ENCODE data around the gene DOCK3. TPM values are rescaled to one million over a fixed set of nuclear protein-coding genes. Genes with fewer than 3 reads are reported as not detected.

The DOCK3 gene
- total RNA-seq, 1 experiment from 2014 or later, result 0.15 TPM

GRCh38 chr3:50626401-50626800 lies 48.3 kb upstream of the DOCK3 start:
- no peak overlapping the region; the same call in 1 of the 2 replicates for H3K9ac ChIP-seq (ENCODE audit: low read length)
- no peak overlapping the region for H2AFZ ChIP-seq (ENCODE audit: low read length)
- intact Hi-C loops (cut with micrococcal nuclease), result no loop called here
- H3K4me3 ChIP-seq (ENCODE audit: low read length), result no peak overlapping the region
- H3K9me3 ChIP-seq (ENCODE audit: low read length), result no peaks in the 10 kb centered on the region
- ATAC-seq (no peak), DNase-seq (no peak)
- TF ChIP-seq EZH2phosphoT487 (IDR thresholded peaks at IDR 0.05; ENCODE audit: borderline replicate concordance, low read length), result no peak
- TF ChIP-seq EZH2 (IDR thresholded peaks at IDR 0.05; ENCODE audit: low read length, unreplicated experiment), result no peak
- TF ChIP-seq CTCF (conservative IDR thresholded peaks at IDR 0.05; ENCODE audit: low read depth, low read length), result no peak
- peaks cover 95% of the 10 kb centered on the region for H3K79me2 ChIP-seq (ENCODE audit: low read length)
- POLR2A ChIA-PET (ENCODE audit: unreplicated experiment), result no interaction called here
- peak overlapping the region; percentile 83 for H3K27ac ChIP-seq (ENCODE audit: low read length)
- no TSS peak for BruUV-seq (replicated peaks)
- H3K27me3 ChIP-seq (ENCODE audit: low read length), result no peaks in the 10 kb centered on the region
- no peaks in the 10 kb centered on the region for H4K20me1 ChIP-seq (ENCODE audit: low read length)
- peaks cover 92% of the 10 kb centered on the region for H3K4me1 ChIP-seq (ENCODE audit: insufficient read depth, low read length)
- peaks cover 22% of the 10 kb centered on the region for H3K36me3 ChIP-seq (ENCODE audit: low read depth, low read length)
- H3F3A ChIP-seq (ENCODE audit: low read length, unreplicated experiment), result no peaks in the 10 kb centered on the region
- H3K4me2 ChIP-seq (ENCODE audit: low read length), result peak overlapping the region; percentile 58
- CTCF ChIA-PET, result no interaction called here
- no peaks in the 10 kb centered on the region for H3K9me2 ChIP-seq (replicated peaks; ENCODE audit: low read length)

- no peaks in the 10 kb centered on the region for H3F3A ChIP-seq (ENCODE audit: low read length, unreplicated experiment)
- no peaks in the 10 kb centered on the region for H4K20me1 ChIP-seq (ENCODE audit: low read length)
- ATAC-seq (peak; percentile 92), DNase-seq (peak; percentile 97)
- ChIA-PET CTCF (interaction anchor here (0.6 to 1.8 kb wide), 4 partner anchors 11 to 744 kb away, joined by 3 to 5 read pairs (median 4); partner anchors contain the start of gene MAPKAPK3), POLR2A (ENCODE audit: unreplicated experiment) (no interaction called here)
- H3K36me3 ChIP-seq (ENCODE audit: low read depth, low read length), result peaks cover 13% of the 10 kb centered on the region
- H3K4me2 ChIP-seq (ENCODE audit: low read length), result peak overlapping the region; percentile 58
- no peaks in the 10 kb centered on the region for H3K27me3 ChIP-seq (ENCODE audit: low read length)
- no peak overlapping the region for H3K4me3 ChIP-seq (ENCODE audit: low read length)
- H3K79me2 ChIP-seq (ENCODE audit: low read length), result peaks cover 95% of the 10 kb centered on the region
- peaks cover 97% of the 10 kb centered on the region for H3K4me1 ChIP-seq (ENCODE audit: insufficient read depth, low read length)
- no TSS peak for BruUV-seq (replicated peaks)
- H3K27ac ChIP-seq (ENCODE audit: low read length), result peak overlapping the region; percentile 83
- no peaks in the 10 kb centered on the region for H3K9me2 ChIP-seq (replicated peaks; ENCODE audit: low read length)
- H2AFZ ChIP-seq (ENCODE audit: low read length), result no peak overlapping the region
- no peaks in the 10 kb centered on the region for H3K9me3 ChIP-seq (ENCODE audit: low read length)
- intact Hi-C loops (cut with micrococcal nuclease), result no loop called here
- TF ChIP-seq CTCF (conservative IDR thresholded peaks at IDR 0.05; ENCODE audit: low read depth, low read length) (peak; percentile 64), EZH2 (IDR thresholded peaks at IDR 0.05; ENCODE audit: low read length, unreplicated experiment) (no peak), EZH2phosphoT487 (IDR thresholded peaks at IDR 0.05; ENCODE audit: borderline replicate concordance, low read length) (no peak)
- H3K9ac ChIP-seq (ENCODE audit: low read length), result peak overlapping the region; percentile 52
Observed at GRCh38 chr3:50627407-50628051, 47.2 kb upstream of the DOCK3 start.

GRCh38 chr3:50628601-50629000 lies 46.1 kb upstream of the DOCK3 start:
- Histone ChIP-seq H3K79me2 (ENCODE audit: low read length) (peaks cover 95% of the 10 kb centered on the region), H3K27ac (ENCODE audit: low read length) (peak overlapping the region; percentile 83; the same call in 1 of the 2 replicates)

More at GRCh38 chr3:50628601-50629000, 46.1 kb upstream of the DOCK3 start:
- H3K4me3 ChIP-seq (ENCODE audit: low read length), result no peak overlapping the region
- H3K4me1 ChIP-seq (ENCODE audit: insufficient read depth, low read length), result peaks cover 100% of the 10 kb centered on the region
- intact Hi-C loops (cut with micrococcal nuclease), result no loop called here
- no peaks in the 10 kb centered on the region for H3K9me2 ChIP-seq (replicated peaks; ENCODE audit: low read length)
- H3K9me3 ChIP-seq (ENCODE audit: low read length), result no peaks in the 10 kb centered on the region
- ATAC-seq, result no peak
- no peaks in the 10 kb centered on the region for H3F3A ChIP-seq (ENCODE audit: low read length, unreplicated experiment)
- H3K36me3 ChIP-seq (ENCODE audit: low read depth, low read length), result peaks cover 6% of the 10 kb centered on the region
- no peak overlapping the region for H3K4me2 ChIP-seq (ENCODE audit: low read length)
- POLR2A ChIA-PET (ENCODE audit: unreplicated experiment), result no interaction called here
- H3K9ac ChIP-seq (ENCODE audit: low read length), result no peak overlapping the region
- BruUV-seq (replicated peaks), result no TSS peak
- no peak for TF ChIP-seq CTCF (conservative IDR thresholded peaks at IDR 0.05; ENCODE audit: low read depth, low read length)
- no peak for TF ChIP-seq EZH2phosphoT487 (IDR thresholded peaks at IDR 0.05; ENCODE audit: borderline replicate concordance, low read length)
- TF ChIP-seq EZH2 (IDR thresholded peaks at IDR 0.05; ENCODE audit: low read length, unreplicated experiment), result no peak
- H2AFZ ChIP-seq (ENCODE audit: low read length), result no peak overlapping the region
- no peaks in the 10 kb centered on the region for H4K20me1 ChIP-seq (ENCODE audit: low read length)
- no peak for DNase-seq
- no peaks in the 10 kb centered on the region for H3K27me3 ChIP-seq (ENCODE audit: low read length)
- CTCF ChIA-PET, result interaction anchor here (1.8 kb wide), 1 partner anchor 12 kb away, joined by 5 read pairs; the partner anchor contains the start of gene MAPKAPK3

Data from PC-3 (cell line).